ENCODE results near the gene MMS22L. TPM values are rescaled to one million over a fixed set of nuclear protein-coding genes. Genes with fewer than 3 reads are reported as not detected.

Gene MMS22L
- total RNA-seq, 3 donors from 2014 or later (not counting 1 experiment from before 2014, with no cell fraction given): 9.1 to 14.3 (median 11.7) TPM

- H3K4me1 Mint-ChIP-seq: no peaks in the 10 kb centered on the region
- Histone ChIP-seq H3K4me1 (ENCODE audit: control insufficient read depth, insufficient read depth, low read length) (no peaks in the 10 kb centered on the region), H3K27ac (ENCODE audit: low read length) (no peak overlapping the region), H3K4me3 (ENCODE audit: low read length) (no peak overlapping the region), H3K27me3 (ENCODE audit: control insufficient read depth, insufficient read depth, low read length) (peaks cover 2% of the 10 kb centered on the region), H3K9me3 (ENCODE audit: control insufficient read depth, insufficient read depth, low read length) (peaks cover 6% of the 10 kb centered on the region), H3K36me3 (ENCODE audit: control insufficient read depth, insufficient read depth, low read length) (no peaks in the 10 kb centered on the region)
- no CpG with 5 or more reads among the region's 1 CpG for WGBS (ENCODE audit: insufficient coverage)
- no peak for ATAC-seq
- TF ChIP-seq, protein P1, sequence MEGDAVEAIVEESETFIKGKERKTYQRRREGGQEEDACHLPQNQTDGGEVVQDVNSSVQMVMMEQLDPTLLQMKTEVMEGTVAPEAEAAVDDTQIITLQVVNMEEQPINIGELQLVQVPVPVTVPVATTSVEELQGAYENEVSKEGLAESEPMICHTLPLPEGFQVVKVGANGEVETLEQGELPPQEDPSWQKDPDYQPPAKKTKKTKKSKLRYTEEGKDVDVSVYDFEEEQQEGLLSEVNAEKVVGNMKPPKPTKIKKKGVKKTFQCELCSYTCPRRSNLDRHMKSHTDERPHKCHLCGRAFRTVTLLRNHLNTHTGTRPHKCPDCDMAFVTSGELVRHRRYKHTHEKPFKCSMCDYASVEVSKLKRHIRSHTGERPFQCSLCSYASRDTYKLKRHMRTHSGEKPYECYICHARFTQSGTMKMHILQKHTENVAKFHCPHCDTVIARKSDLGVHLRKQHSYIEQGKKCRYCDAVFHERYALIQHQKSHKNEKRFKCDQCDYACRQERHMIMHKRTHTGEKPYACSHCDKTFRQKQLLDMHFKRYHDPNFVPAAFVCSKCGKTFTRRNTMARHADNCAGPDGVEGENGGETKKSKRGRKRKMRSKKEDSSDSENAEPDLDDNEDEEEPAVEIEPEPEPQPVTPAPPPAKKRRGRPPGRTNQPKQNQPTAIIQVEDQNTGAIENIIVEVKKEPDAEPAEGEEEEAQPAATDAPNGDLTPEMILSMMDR (IDR thresholded peaks at IDR 0.05): no peak
- no peak for DNase-seq
- no peak overlapping the region for H3K27ac Mint-ChIP-seq
- intact Hi-C loops (cut with micrococcal nuclease): no loop called here
- H3K4me3 Mint-ChIP-seq: no peak overlapping the region
- no peaks in the 10 kb centered on the region for H3K36me3 Mint-ChIP-seq
- H3K9me3 Mint-ChIP-seq: no peaks in the 10 kb centered on the region
- peaks cover 26 to 28% of the 10 kb centered on the region in 2 donors for H3K27me3 Mint-ChIP-seq (ENCODE audit: low read depth in 2 of 2)
Measured at GRCh38 chr6:97292671-97293070, 9.7 kb upstream of the MMS22L start.

DNA sequence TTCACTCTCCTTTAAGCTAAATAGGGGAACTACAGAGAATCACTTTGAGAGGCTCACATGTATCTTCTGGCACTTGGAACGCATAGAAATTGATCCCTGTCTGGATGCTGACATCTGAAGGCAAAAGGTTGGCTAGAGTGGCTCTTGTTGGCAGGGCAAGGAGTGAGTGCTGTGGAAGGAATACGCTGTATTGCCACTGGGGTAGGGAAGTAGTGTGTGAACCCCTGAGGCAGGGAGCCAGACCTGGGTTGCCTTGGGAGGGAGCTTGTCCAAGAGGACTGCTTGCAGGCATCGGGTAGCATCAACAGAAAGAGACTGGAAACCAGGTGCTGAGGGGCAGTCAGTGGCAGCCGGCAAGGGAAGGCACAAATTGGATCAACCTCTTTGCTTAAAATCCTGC is 8.9 kb upstream of the MMS22L start:
- H3K4me3 Mint-ChIP-seq: no peak overlapping the region
- no peak overlapping the region for H3K27ac Mint-ChIP-seq
- Histone ChIP-seq H3K4me3 (ENCODE audit: low read length) (no peak overlapping the region), H3K9me3 (ENCODE audit: control insufficient read depth, insufficient read depth, low read length) (peaks cover 6% of the 10 kb centered on the region), H3K27me3 (ENCODE audit: control insufficient read depth, insufficient read depth, low read length) (peaks cover 2% of the 10 kb centered on the region), H3K36me3 (ENCODE audit: control insufficient read depth, insufficient read depth, low read length) (no peaks in the 10 kb centered on the region), H3K27ac (ENCODE audit: low read length) (no peak overlapping the region), H3K4me1 (ENCODE audit: control insufficient read depth, insufficient read depth, low read length) (no peaks in the 10 kb centered on the region)
- ATAC-seq (no peak), DNase-seq (no peak)
- H3K27me3 Mint-ChIP-seq (ENCODE audit: low read depth in 2 of 2): peaks cover 24 to 28% of the 10 kb centered on the region in 2 donors
- H3K36me3 Mint-ChIP-seq: no peaks in the 10 kb centered on the region
- TF ChIP-seq, protein P1 (IDR thresholded peaks at IDR 0.05): no peak
- no peaks in the 10 kb centered on the region for H3K4me1 Mint-ChIP-seq
- H3K9me3 Mint-ChIP-seq: no peaks in the 10 kb centered on the region
- intact Hi-C loops (cut with micrococcal nuclease): no loop called here
- WGBS (ENCODE audit: insufficient coverage): 78% methylated on average over 4 of the region's 4 CpGs

- H3K27me3 Mint-ChIP-seq (ENCODE audit: low read depth in 2 of 2): peaks cover 17 to 19% of the 10 kb centered on the region in 2 donors
- no peaks in the 10 kb centered on the region for H3K36me3 Mint-ChIP-seq
- intact Hi-C loops (cut with micrococcal nuclease): loop anchor here (10.0 kb wide), 1 partner anchor 365 kb away; the partner anchor contains the start of gene KLHL32
- TF ChIP-seq, protein P1 (IDR thresholded peaks at IDR 0.05): no peak
- no peaks in the 10 kb centered on the region for H3K9me3 Mint-ChIP-seq
- H3K4me3 Mint-ChIP-seq: no peak overlapping the region
- no peaks in the 10 kb centered on the region for H3K4me1 ChIP-seq (ENCODE audit: control insufficient read depth, insufficient read depth, low read length)
- no peak overlapping the region for H3K27ac Mint-ChIP-seq
- H3K36me3 ChIP-seq (ENCODE audit: control insufficient read depth, insufficient read depth, low read length): no peaks in the 10 kb centered on the region
- DNase-seq (no peak), ATAC-seq (no peak)
- no peaks in the 10 kb centered on the region for H3K4me1 Mint-ChIP-seq
- no peak overlapping the region for H3K4me3 ChIP-seq (ENCODE audit: low read length)
- peaks cover 6% of the 10 kb centered on the region for H3K9me3 ChIP-seq (ENCODE audit: control insufficient read depth, insufficient read depth, low read length)
- WGBS (ENCODE audit: insufficient coverage): 96% methylated on average over 4 of the region's 4 CpGs
- H3K27ac ChIP-seq (ENCODE audit: low read length): no peak overlapping the region
- H3K27me3 ChIP-seq (ENCODE audit: control insufficient read depth, insufficient read depth, low read length): no peaks in the 10 kb centered on the region
Measured at GRCh38 chr6:97289332-97289731, 6.3 kb upstream of the MMS22L start.

DNA sequence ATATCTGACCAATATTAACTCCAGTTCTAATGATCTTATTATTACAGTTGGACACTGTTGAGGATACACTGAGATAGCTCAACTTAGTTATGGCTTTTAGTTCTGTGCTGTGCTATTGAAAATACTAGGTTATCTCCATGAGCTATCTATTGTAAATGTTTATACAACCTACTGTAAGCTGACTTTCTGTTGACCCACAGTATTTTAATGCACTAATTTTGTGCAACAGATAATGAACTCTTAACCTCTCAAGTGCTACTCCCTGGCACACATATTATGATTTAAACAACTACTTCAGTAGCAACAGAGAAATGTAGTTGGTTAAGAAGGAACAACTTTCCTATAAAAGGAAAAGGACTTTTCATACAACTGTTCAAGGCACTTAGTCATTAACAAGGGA is 5.2 kb upstream of the MMS22L start:
- H3K4me3 Mint-ChIP-seq: no peak overlapping the region
- Histone ChIP-seq H3K36me3 (ENCODE audit: control insufficient read depth, insufficient read depth, low read length) (no peaks in the 10 kb centered on the region), H3K27ac (ENCODE audit: low read length) (no peak overlapping the region), H3K9me3 (ENCODE audit: control insufficient read depth, insufficient read depth, low read length) (peaks cover 6% of the 10 kb centered on the region), H3K4me3 (ENCODE audit: low read length) (no peak overlapping the region), H3K4me1 (ENCODE audit: control insufficient read depth, insufficient read depth, low read length) (no peaks in the 10 kb centered on the region), H3K27me3 (ENCODE audit: control insufficient read depth, insufficient read depth, low read length) (no peaks in the 10 kb centered on the region)
- H3K27me3 Mint-ChIP-seq (ENCODE audit: low read depth in 2 of 2): peaks cover 6 to 11% of the 10 kb centered on the region in 2 donors
- peaks cover 5% of the 10 kb centered on the region in 2 donors for H3K4me1 Mint-ChIP-seq
- TF ChIP-seq, protein P1 (IDR thresholded peaks at IDR 0.05): no peak
- no peak overlapping the region for H3K27ac Mint-ChIP-seq
- intact Hi-C loops (cut with micrococcal nuclease): loop anchor here (10.0 kb wide), 1 partner anchor 363 kb away; the partner anchor contains the start of gene KLHL32
- no peaks in the 10 kb centered on the region for H3K36me3 Mint-ChIP-seq
- DNase-seq: no peak
- no peaks in the 10 kb centered on the region for H3K9me3 Mint-ChIP-seq
- no peak for ATAC-seq

Data from natural killer cell (primary cell).